Activated CD4-positive, alpha-beta T cell treated with anti-CD3 and anti-CD28 coated beads, Interleukin-2, amount 10 ng/mL, durations not matched to agents 7 days and 5 days (primary cell): ENCODE data around the gene HACD3. TPM values are rescaled to one million over a fixed set of nuclear protein-coding genes. Genes with fewer than 3 reads are reported as not detected.
A peak's percentile ranks its signal among the peaks of the same experiment; 100 is the strongest.
"Not testable (repeated sequence)": the region's sequence is repeated elsewhere in the genome, so short reads cannot be mapped to it uniquely, and the experiment has no call there.

Experiments used
- CTCF ChIA-PET: fragments of 350-600 bp; sonication (Branson Sonifier 250); formaldehyde crosslinking; loops from one replicate; lab custom pipeline; 2021; ENCODE audit warnings: antibody characterized with exemption; lab: Charles Lee
- POLR2A ChIA-PET: fragments of 350-600 bp; sonication (Branson Sonifier 250); formaldehyde crosslinking; loops from one replicate; lab custom pipeline; 2021; ENCODE audit warnings: antibody characterized with exemption; lab: Charles Lee
- DNase-seq: peaks from one replicate; pipeline ENCODE4 v3.0.0-alpha.2; 2020
- H3K27ac Mint-ChIP-seq: one replicate; pipeline ENCODE4 v1.8.0; 2021; ENCODE audit warnings: mild to moderate bottlenecking, moderate library complexity, mixed read lengths
- H3K27me3 Mint-ChIP-seq: one replicate; pipeline ENCODE4 v1.8.0; 2021; ENCODE audit warnings: mixed read lengths
- H3K36me3 Mint-ChIP-seq: one replicate; pipeline ENCODE4 v1.8.0; 2021; ENCODE audit warnings: low read depth, mixed read lengths
- H3K4me1 Mint-ChIP-seq: one replicate; pipeline ENCODE4 v1.8.0; 2021; ENCODE audit warnings: mixed read lengths
- H3K4me3 Mint-ChIP-seq: one replicate; pipeline ENCODE4 v1.8.0; 2021; ENCODE audit warnings: mild to moderate bottlenecking, moderate library complexity, mixed read lengths
- H3K9me3 Mint-ChIP-seq: one replicate; pipeline ENCODE4 v1.8.0; 2021; ENCODE audit warnings: mixed read lengths
- total RNA-seq, 2 experiments: library from RNA; stranded (reverse); gene quantifications; one replicate each; pipeline ENCODE4 v1.2.3, GENCODE V29; 2021

The HACD3 gene
- total RNA-seq, 2 experiments from 2014 or later = 31.3 to 32.8 TPM

- ChIA-PET POLR2A (interaction anchor here (0.7 kb wide), 1 partner anchor 146 kb away, joined by 3 read pairs; no protein-coding TSS in a partner anchor), CTCF (interaction anchor here (1.0 kb wide), 1 partner anchor 61 kb away, joined by 3 read pairs; no protein-coding TSS in a partner anchor)
- no peak for DNase-seq
- Mint-ChIP-seq H3K36me3 (no peaks in the 10 kb centered on the region), H3K9me3 (no peaks in the 10 kb centered on the region), H3K27ac (peak overlapping the region; percentile 19), H3K4me1 (peaks cover 39% of the 10 kb centered on the region), H3K4me3 (peak overlapping the region; percentile 87), H3K27me3 (no peaks in the 10 kb centered on the region)
These were observed 82.3 kb downstream of the HACD3 start for GRCh38 chr15:65612616-65612946.

- ChIA-PET POLR2A (no interaction called here), CTCF (interaction anchor here (1.0 kb wide), 1 partner anchor 61 kb away, joined by 3 read pairs; no protein-coding TSS in a partner anchor)
- Mint-ChIP-seq H3K9me3 (no peaks in the 10 kb centered on the region), H3K27ac (no peak overlapping the region), H3K36me3 (no peaks in the 10 kb centered on the region), H3K27me3 (no peaks in the 10 kb centered on the region), H3K4me1 (peaks cover 35% of the 10 kb centered on the region), H3K4me3 (no peak overlapping the region)
- DNase-seq = no peak
These were observed 82.9 kb downstream of the HACD3 start for GRCh38 chr15:65612949-65613744.

GRCh38 chr15:65615887-65616286 lies 85.6 kb downstream of the HACD3 start:
- peaks cover 19% of the 10 kb centered on the region for H3K4me1 Mint-ChIP-seq
- H3K9me3 Mint-ChIP-seq, H3K27me3 Mint-ChIP-seq, H3K4me3 Mint-ChIP-seq, H3K36me3 Mint-ChIP-seq, POLR2A ChIA-PET, DNase-seq, CTCF ChIA-PET, H3K27ac Mint-ChIP-seq: not testable (repeated sequence)

DNA sequence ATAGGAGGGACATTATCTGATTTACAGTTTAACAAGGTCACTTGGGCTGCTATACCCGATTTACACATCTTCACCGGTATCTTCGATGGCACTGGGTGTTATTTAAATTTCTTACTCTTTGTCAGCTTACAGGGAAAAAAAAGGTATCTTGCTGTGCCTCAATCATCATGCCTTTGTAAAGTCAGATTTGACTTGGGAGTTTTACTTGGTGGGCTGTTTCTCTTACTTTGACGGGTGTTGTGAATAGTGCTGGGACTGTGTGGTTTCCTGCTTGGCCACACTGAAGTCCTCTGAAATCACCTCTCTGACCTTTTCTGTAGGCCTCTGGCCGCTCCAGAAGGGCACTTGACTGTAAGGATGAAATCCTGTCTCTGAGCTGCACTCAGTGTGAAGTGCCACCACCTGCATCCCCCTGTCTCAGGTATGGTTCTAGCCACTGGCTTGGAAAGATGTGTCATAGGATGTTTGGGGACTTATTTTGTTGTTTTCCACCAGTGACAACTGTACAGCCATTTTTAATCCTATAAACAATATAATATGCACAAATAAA lies 88.4 kb downstream of the HACD3 start:
- peaks cover 2% of the 10 kb centered on the region for H3K4me1 Mint-ChIP-seq
- ChIA-PET POLR2A (no interaction called here), CTCF (no interaction called here)

GRCh38 chr15:65619626-65620290 lies 89.5 kb downstream of the HACD3 start:
- no peak for DNase-seq
- Mint-ChIP-seq H3K9me3 (no peaks in the 10 kb centered on the region), H3K36me3 (no peaks in the 10 kb centered on the region), H3K4me1 (no peaks in the 10 kb centered on the region), H3K27ac (no peak overlapping the region), H3K4me3 (no peak overlapping the region), H3K27me3 (no peaks in the 10 kb centered on the region)
- POLR2A ChIA-PET = no interaction called here
- CTCF ChIA-PET = interaction anchor here (0.9 kb wide), 1 partner anchor 29 kb away, joined by 4 read pairs; no protein-coding TSS in a partner anchor

More for the DNA sequence above, 88.4 kb downstream of the HACD3 start:
- no peaks in the 10 kb centered on the region for H3K27me3 Mint-ChIP-seq
- H3K36me3 Mint-ChIP-seq = no peaks in the 10 kb centered on the region
- H3K27ac Mint-ChIP-seq = no peak overlapping the region
- H3K9me3 Mint-ChIP-seq = no peaks in the 10 kb centered on the region
- no peak overlapping the region for H3K4me3 Mint-ChIP-seq
- DNase-seq = no peak

DNA sequence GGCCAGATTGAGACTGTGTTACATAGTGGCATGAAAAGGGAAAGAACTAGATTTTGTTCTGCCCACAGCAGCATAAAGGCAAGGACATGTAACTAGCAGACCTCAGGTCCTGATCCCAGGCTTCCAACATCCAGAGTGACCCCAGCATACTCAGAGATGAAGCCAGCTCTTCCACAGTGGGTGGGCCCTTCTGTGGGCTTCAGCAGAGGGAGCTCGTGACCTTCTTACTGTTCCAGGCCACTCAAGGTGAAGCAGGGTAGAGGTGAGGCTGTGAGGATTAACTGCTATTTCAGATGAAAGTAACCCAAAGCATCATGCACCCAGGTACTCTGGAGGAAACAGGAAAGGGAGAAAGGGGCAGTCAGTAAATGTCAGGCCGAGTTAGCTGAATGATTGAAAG lies 90.6 kb downstream of the HACD3 start:
- ChIA-PET CTCF (no interaction called here), POLR2A (no interaction called here)
- no peak for DNase-seq
- no peak overlapping the region for H3K4me3 Mint-ChIP-seq
- H3K27ac Mint-ChIP-seq = no peak overlapping the region
- H3K9me3 Mint-ChIP-seq = no peaks in the 10 kb centered on the region
- H3K4me1 Mint-ChIP-seq = no peaks in the 10 kb centered on the region
- no peaks in the 10 kb centered on the region for H3K27me3 Mint-ChIP-seq
- H3K36me3 Mint-ChIP-seq = no peaks in the 10 kb centered on the region

DNA sequence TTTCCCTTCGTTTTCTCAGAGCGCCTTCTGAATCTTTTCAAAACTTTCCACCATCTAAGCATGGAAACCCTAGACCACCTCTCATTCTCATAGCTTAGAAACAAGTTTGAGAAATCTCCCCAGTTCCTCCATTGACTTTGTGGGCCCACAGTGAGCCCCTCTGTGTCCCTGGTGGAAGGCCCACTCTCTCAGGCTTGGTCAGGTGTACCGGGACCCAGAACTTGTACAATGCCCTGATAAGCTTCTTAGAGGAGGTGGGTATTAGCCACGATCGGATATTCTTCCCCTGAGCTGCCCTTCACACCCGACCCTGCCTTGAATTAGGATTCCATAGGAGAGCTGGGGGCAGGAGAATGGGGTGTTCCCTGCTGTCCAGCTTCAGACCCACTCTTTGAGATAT lies 91.4 kb downstream of the HACD3 start, which contains the start of gene SLC24A1:
Gene SLC24A1 (plus strand): TSS at position 301 of the 400 bp plus-strand sequence. CDS start 2,143 bp downstream, outside the sequence.
- no peak within 1 kb of the TSS for H3K4me3 Mint-ChIP-seq
- no peaks in the 10 kb centered on the region for H3K4me1 Mint-ChIP-seq
- H3K9me3 Mint-ChIP-seq = no peaks in the 10 kb centered on the region
- no peaks in the 10 kb centered on the region for H3K27me3 Mint-ChIP-seq
- H3K36me3 Mint-ChIP-seq = no peaks in the 10 kb centered on the region
- POLR2A ChIA-PET = no interaction called here
- no peak within 1 kb of the TSS for H3K27ac Mint-ChIP-seq
- DNase-seq = no peak
- CTCF ChIA-PET = interaction anchor here (0.8 to 0.9 kb wide), 2 partner anchors 11 to 236 kb away, joined by 3 read pairs; partner anchors contain the start of gene INTS14

- ChIA-PET CTCF (interaction anchor here (1.4 kb wide), 1 partner anchor 12 kb away, joined by 4 read pairs; the partner anchor contains the start of gene INTS14), POLR2A (no interaction called here)
- no peak overlapping the region for H3K4me3 Mint-ChIP-seq
- no peaks in the 10 kb centered on the region for H3K36me3 Mint-ChIP-seq
- H3K4me1 Mint-ChIP-seq = no peaks in the 10 kb centered on the region
- DNase-seq = no peak
- no peaks in the 10 kb centered on the region for H3K9me3 Mint-ChIP-seq
- H3K27me3 Mint-ChIP-seq = no peaks in the 10 kb centered on the region
- H3K27ac Mint-ChIP-seq = no peak overlapping the region
These were observed 92.8 kb downstream of the HACD3 start for GRCh38 chr15:65623103-65623502.

- Mint-ChIP-seq H3K27me3 (no peaks in the 10 kb centered on the region), H3K4me3 (no peak overlapping the region), H3K27ac (no peak overlapping the region), H3K4me1 (peaks cover 13% of the 10 kb centered on the region), H3K36me3 (no peaks in the 10 kb centered on the region), H3K9me3 (no peaks in the 10 kb centered on the region)
- POLR2A ChIA-PET = no interaction called here
- DNase-seq = no peak
- CTCF ChIA-PET = no interaction called here
These were observed 96.6 kb downstream of the HACD3 start for GRCh38 chr15:65626856-65627255.

Other genes with a start within 250 kb of the HACD3 start
- gene PARP16, start 243.6 kb upstream of the HACD3 start, total RNA-seq = 10 to 100 TPM; 19.0 to 21.7 TPM
- gene RNU5A-1, start 234.4 kb upstream of the HACD3 start, total RNA-seq = not detected
- 10 to 100 TPM; 14.4 to 36.1 TPM for gene RNU5B-1, start 225.8 kb upstream of the HACD3 start, total RNA-seq
- gene IGDCC3, start 152.5 kb upstream of the HACD3 start, total RNA-seq = not detected
- gene IGDCC4, start 107.5 kb upstream of the HACD3 start, total RNA-seq = under 1 TPM; 0.06 to 0.12 TPM
- 10 to 100 TPM; 42.8 to 45.4 TPM for gene DPP8, start 12.8 kb upstream of the HACD3 start, total RNA-seq
- gene INTS14, start 80.7 kb downstream of the HACD3 start, total RNA-seq = 10 to 100 TPM; 38.4 to 46.8 TPM
- 1 to 10 TPM; 4.3 to 5.4 TPM for gene SLC24A1, start 91.5 kb downstream of the HACD3 start, total RNA-seq